Left renal cortex interstitium (tissue), 4 donors: ENCODE measurements around the gene WDR20. TPM values are rescaled to one million over a fixed set of nuclear protein-coding genes. Genes with fewer than 3 reads are reported as not detected.
"Not testable (repeated sequence)": the region's sequence is repeated elsewhere in the genome, so short reads cannot be mapped to it uniquely, and the experiment has no call there.

Experiments used
- DNase-seq, 4 donors: peaks; one replicate each; pipeline ENCODE4 v3.0.0-alpha.2; 2013; ENCODE audit warnings: low read depth in 4 of 4, low spot score in 2 of 4, missing footprints in 1 of 4
- polyA plus RNA-seq, 4 donors: library from polyadenylated mRNA; unstranded; fragments of 120-200 nt; gene quantifications; one replicate each; pipeline ENCODE4 v1.2.1, GENCODE V29; 2013; ENCODE audit not compliant: insufficient read length in 4 of 4

Gene WDR20
- polyA plus RNA-seq: 10 to 100 TPM; 28.1 to 33.3 (median 29.9) TPM

- peak; percentile 85 to 96 (median 90) for DNase-seq
Observed at GRCh38 chr14:102139286-102140026, at the start of gene WDR20. Gene WDR20, plus strand, starts transcription at chr14:102139897. Its CDS starts 27 bp downstream, at chr14:102139924.

- DNase-seq: no peak
Observed at GRCh38 chr14:102090713-102091112, 49.0 kb upstream of the WDR20 start.

GRCh38 chr14:102092806-102093205, 46.9 kb upstream of the WDR20 start:
- DNase-seq: no peak

- no peak for DNase-seq
Observed at GRCh38 chr14:102094101-102094500, 45.6 kb upstream of the WDR20 start.

- no peak for DNase-seq
Observed at GRCh38 chr14:102095231-102095870, 44.3 kb upstream of the WDR20 start.

GRCh38 chr14:102095871-102096568, 43.7 kb upstream of the WDR20 start:
- no peak for DNase-seq

- peak; percentile 62 to 88 (median 69) for DNase-seq
Observed at GRCh38 chr14:102096569-102097188, 43.0 kb upstream of the WDR20 start.

GRCh38 chr14:102097441-102098135, 42.1 kb upstream of the WDR20 start:
- no peak for DNase-seq

GRCh38 chr14:102103062-102103695, 36.5 kb upstream of the WDR20 start:
- DNase-seq: no peak

- no peak for DNase-seq
Observed at GRCh38 chr14:102105369-102105768, 34.3 kb upstream of the WDR20 start.

- DNase-seq: not testable (repeated sequence)
Observed at GRCh38 chr14:102109332-102109731, 30.4 kb upstream of the WDR20 start.

- DNase-seq: no peak
Observed at GRCh38 chr14:102111101-102111500, 28.6 kb upstream of the WDR20 start.

- no peak for DNase-seq
Observed at GRCh38 chr14:102116361-102117180, 23.1 kb upstream of the WDR20 start.

GRCh38 chr14:102117852-102118251, 21.8 kb upstream of the WDR20 start:
- no peak for DNase-seq

- no peak for DNase-seq
Observed at GRCh38 chr14:102120888-102121287, 18.8 kb upstream of the WDR20 start.

- DNase-seq: no peak
Observed at GRCh38 chr14:102121567-102121966, 18.1 kb upstream of the WDR20 start.

- DNase-seq: no peak
Observed at GRCh38 chr14:102124419-102124818, 15.3 kb upstream of the WDR20 start.

- peak in 1 of 4 donors; percentile 13 for DNase-seq
Observed at GRCh38 chr14:102125546-102125945, 14.2 kb upstream of the WDR20 start.

GRCh38 chr14:102126807-102127455, 12.8 kb upstream of the WDR20 start:
- no peak for DNase-seq
